ENCODE measurements around the gene NEMP1. TPM values are rescaled to one million over a fixed set of nuclear protein-coding genes. Genes with fewer than 3 reads are reported as not detected.

NEMP1 gene
- total RNA-seq, 4 donors from 2014 or later = 4.0 to 66.7 (median 5.2) TPM

GRCh38 chr12:57042695-57043094 lies 35.9 kb downstream of the NEMP1 start:
- in situ Hi-C loops (cut with MboI; ENCODE audit: low pct_ligation_motif_present in 1 of 4, low pct_unique_long_range_greater_than_20kb in 1 of 4, low sequenced_read_pairs in 3 of 4) (no loop called here), intact Hi-C loops (cut with DNase I; ENCODE audit: low total_unique reads) (no loop called here)
- Histone ChIP-seq H3K27me3 (no peaks in the 10 kb centered on the region), H3K4me3 (no peak overlapping the region), H3K4me1 (peaks cover 5 to 9% (median 8%) of the 10 kb centered on the region in 4 donors), H3K9me3 (no peaks in the 10 kb centered on the region), H3K36me3 (peaks cover 0 to 8% (median 0%) of the 10 kb centered on the region in 4 donors), H3K27ac (no peak overlapping the region)
- no peak for TF ChIP-seq CTCF (IDR thresholded peaks at IDR 0.05)
- no peak for DNase-seq
- WGBS, 2 donors (ENCODE audit: low coverage in 1 of 2) = 96% methylated on average over 2 of the region's 2 CpGs; no CpG with 5 or more reads in 1 of the 2 donors

GRCh38 chr12:57040750-57041149 lies 37.8 kb downstream of the NEMP1 start:
- in situ Hi-C loops (cut with MboI; ENCODE audit: low pct_ligation_motif_present in 1 of 4, low pct_unique_long_range_greater_than_20kb in 1 of 4, low sequenced_read_pairs in 3 of 4) (no loop called here), intact Hi-C loops (cut with DNase I; ENCODE audit: low total_unique reads) (no loop called here)
- no peak overlapping the region for H3K27ac ChIP-seq
- H3K27me3 ChIP-seq = no peaks in the 10 kb centered on the region
- no peak for DNase-seq
- no peaks in the 10 kb centered on the region for H3K9me3 ChIP-seq
- H3K36me3 ChIP-seq = peaks cover 0 to 8% (median 3%) of the 10 kb centered on the region in 4 donors
- H3K4me1 ChIP-seq = no peaks in the 10 kb centered on the region
- TF ChIP-seq CTCF (IDR thresholded peaks at IDR 0.05) = no peak
- no peak for TF ChIP-seq POLR2AphosphoS5 (IDR thresholded peaks at IDR 0.05)
- no peak for TF ChIP-seq EP300 (IDR thresholded peaks at IDR 0.05; ENCODE audit: low read depth)
- TF ChIP-seq POLR2A (IDR thresholded peaks at IDR 0.05) = no peak
- WGBS, 2 donors (ENCODE audit: low coverage in 1 of 2) = 63 to 78% methylated on average over 2 of the region's 2 CpGs
- H3K4me3 ChIP-seq = no peak overlapping the region

- Histone ChIP-seq H3K36me3 (peaks cover 0 to 8% (median 3%) of the 10 kb centered on the region in 4 donors), H3K27me3 (no peaks in the 10 kb centered on the region), H3K4me1 (no peaks in the 10 kb centered on the region), H3K4me3 (no peak overlapping the region), H3K27ac (no peak overlapping the region), H3K9me3 (no peaks in the 10 kb centered on the region)
- no peak for DNase-seq
- TF ChIP-seq EP300 (IDR thresholded peaks at IDR 0.05; ENCODE audit: low read depth) = no peak
- TF ChIP-seq POLR2AphosphoS5 (IDR thresholded peaks at IDR 0.05) = no peak
- TF ChIP-seq POLR2A (IDR thresholded peaks at IDR 0.05) = no peak
- no peak for TF ChIP-seq CTCF (IDR thresholded peaks at IDR 0.05)
- intact Hi-C loops (cut with DNase I; ENCODE audit: low total_unique reads) = no loop called here
- in situ Hi-C loops (cut with MboI; ENCODE audit: low pct_ligation_motif_present in 1 of 4, low pct_unique_long_range_greater_than_20kb in 1 of 4, low sequenced_read_pairs in 3 of 4) = no loop called here
- 90 to 91% methylated on average over 4 of the region's 4 CpGs for WGBS, 2 donors (ENCODE audit: low coverage in 1 of 2)
Measured at GRCh38 chr12:57040211-57040610, 38.4 kb downstream of the NEMP1 start.

GRCh38 chr12:57039016-57039798 lies 39.4 kb downstream of the NEMP1 start:
- no peak for TF ChIP-seq POLR2AphosphoS5 (IDR thresholded peaks at IDR 0.05)
- TF ChIP-seq EP300 (IDR thresholded peaks at IDR 0.05; ENCODE audit: low read depth) = no peak
- TF ChIP-seq CTCF (IDR thresholded peaks at IDR 0.05) = no peak
- TF ChIP-seq POLR2A (IDR thresholded peaks at IDR 0.05) = no peak
- H3K27ac ChIP-seq = no peak overlapping the region
- WGBS, 2 donors (ENCODE audit: low coverage in 1 of 2) = 81 to 94% methylated on average over 3 to 9 of the region's 9 CpGs
- no peaks in the 10 kb centered on the region for H3K4me1 ChIP-seq
- H3K36me3 ChIP-seq = peaks cover 0 to 8% (median 3%) of the 10 kb centered on the region in 4 donors
- no peak overlapping the region for H3K4me3 ChIP-seq
- no peaks in the 10 kb centered on the region for H3K9me3 ChIP-seq
- in situ Hi-C loops (cut with MboI; ENCODE audit: low pct_ligation_motif_present in 1 of 4, low pct_unique_long_range_greater_than_20kb in 1 of 4, low sequenced_read_pairs in 3 of 4) (no loop called here), intact Hi-C loops (cut with DNase I; ENCODE audit: low total_unique reads) (no loop called here)
- no peaks in the 10 kb centered on the region for H3K27me3 ChIP-seq
- DNase-seq = no peak

Data from transverse colon (tissue), 4 donors.